HL-60 (cell line): ENCODE measurements around the gene DISP3.

ENCODE experiments used
- DNase-seq, 2 experiments: peaks; one replicate each; pipeline ENCODE4 v3.0.0-alpha.2; 2010 to 2020; ENCODE audit warnings: low read depth in 1 of 2, low spot score in 1 of 2
- H3K27ac ChIP-seq: fragments of 250-450 bp; sonication (Bioruptor Pico); replicated peaks from 2 replicates; pipeline ENCODE4 v1.5.1; 2020; ENCODE audit warnings: mild to moderate bottlenecking, moderate library complexity
- H3K27me3 ChIP-seq: fragments of 250-450 bp; sonication (Bioruptor Pico); 2 replicates; pipeline ENCODE4 v1.5.1; 2021; ENCODE audit warnings: mild to moderate bottlenecking, moderate library complexity; ENCODE audit not compliant: insufficient read depth, poor library complexity, severe bottlenecking
- H3K4me3 ChIP-seq: replicated peaks from 2 replicates; pipeline ENCODE4 v1.5.1; 2011; ENCODE audit warnings: mild to moderate bottlenecking, control low read depth, low read length; ENCODE audit not compliant: insufficient read depth
- GABPA ChIP-seq: IDR thresholded peaks from 2 replicates; pipeline ENCODE4 v1.6.1; 2012; ENCODE audit warnings: low read depth
- POLR2AphosphoS5 ChIP-seq: IDR thresholded peaks from 2 replicates; pipeline ENCODE4 v1.6.1; 2012; ENCODE audit warnings: low read depth
- REST ChIP-seq: IDR thresholded peaks from 2 replicates; pipeline ENCODE4 v1.6.1; 2012; ENCODE audit warnings: low read depth; ENCODE audit not compliant: insufficient replicate concordance
- SPI1 ChIP-seq: IDR thresholded peaks from 2 replicates; pipeline ENCODE4 v1.6.1; 2012; ENCODE audit warnings: low read depth, mild to moderate bottlenecking, borderline replicate concordance
- TF ChIP-seq, protein P1 (sequence below): IDR thresholded peaks from one replicate; pipeline ENCODE4 v1.5.1; 2011; ENCODE audit warnings: low read length, control low read depth, inconsistent platforms; ENCODE audit not compliant: insufficient read depth

Gene DISP3

DNA sequence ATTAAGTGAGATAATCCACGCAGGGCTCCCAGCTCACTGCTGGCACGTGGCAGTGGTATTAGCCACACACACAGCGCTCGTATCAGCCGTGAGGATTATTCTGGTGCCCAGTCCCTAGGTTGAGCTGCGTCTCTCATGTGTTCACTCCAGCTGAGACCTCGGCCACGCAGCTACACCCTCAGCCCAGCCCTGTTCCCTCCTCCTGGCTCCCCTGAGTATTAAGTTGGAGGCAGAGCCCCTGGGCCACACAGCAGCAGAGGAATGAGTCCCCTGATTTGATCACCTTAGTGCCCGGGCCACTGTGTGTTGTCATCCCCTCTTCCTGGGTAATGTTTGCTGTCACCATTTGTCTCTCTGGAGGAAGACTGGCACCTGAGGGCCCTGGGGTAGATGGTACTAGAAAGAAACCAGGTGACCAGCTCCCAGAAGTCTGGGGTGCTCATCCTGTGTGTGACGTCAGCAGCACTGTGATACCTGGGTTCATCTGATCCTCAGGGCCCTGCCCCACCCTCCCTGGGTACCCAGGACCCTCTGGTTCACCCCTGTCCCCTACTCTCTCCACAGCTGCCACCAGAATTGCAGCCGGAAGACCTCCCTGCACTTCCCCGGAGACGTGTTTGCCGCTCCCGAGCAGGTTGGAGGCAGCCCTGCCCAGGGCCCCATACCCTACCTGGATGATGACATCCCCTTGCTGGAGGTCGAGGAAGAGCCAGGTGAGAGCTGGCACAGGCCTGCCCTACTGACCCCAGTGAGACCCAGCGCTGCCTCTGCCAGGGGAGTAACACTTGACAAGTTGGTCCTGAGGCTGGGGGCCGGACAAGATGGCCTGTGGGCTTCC is 40.1 kb downstream of the DISP3 start:
- TF ChIP-seq GABPA, result no peak
- TF ChIP-seq, protein P1, sequence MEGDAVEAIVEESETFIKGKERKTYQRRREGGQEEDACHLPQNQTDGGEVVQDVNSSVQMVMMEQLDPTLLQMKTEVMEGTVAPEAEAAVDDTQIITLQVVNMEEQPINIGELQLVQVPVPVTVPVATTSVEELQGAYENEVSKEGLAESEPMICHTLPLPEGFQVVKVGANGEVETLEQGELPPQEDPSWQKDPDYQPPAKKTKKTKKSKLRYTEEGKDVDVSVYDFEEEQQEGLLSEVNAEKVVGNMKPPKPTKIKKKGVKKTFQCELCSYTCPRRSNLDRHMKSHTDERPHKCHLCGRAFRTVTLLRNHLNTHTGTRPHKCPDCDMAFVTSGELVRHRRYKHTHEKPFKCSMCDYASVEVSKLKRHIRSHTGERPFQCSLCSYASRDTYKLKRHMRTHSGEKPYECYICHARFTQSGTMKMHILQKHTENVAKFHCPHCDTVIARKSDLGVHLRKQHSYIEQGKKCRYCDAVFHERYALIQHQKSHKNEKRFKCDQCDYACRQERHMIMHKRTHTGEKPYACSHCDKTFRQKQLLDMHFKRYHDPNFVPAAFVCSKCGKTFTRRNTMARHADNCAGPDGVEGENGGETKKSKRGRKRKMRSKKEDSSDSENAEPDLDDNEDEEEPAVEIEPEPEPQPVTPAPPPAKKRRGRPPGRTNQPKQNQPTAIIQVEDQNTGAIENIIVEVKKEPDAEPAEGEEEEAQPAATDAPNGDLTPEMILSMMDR, result no peak
- TF ChIP-seq POLR2AphosphoS5, result no peak
- TF ChIP-seq SPI1, result no peak
- TF ChIP-seq REST, result no peak
- H3K27me3 ChIP-seq, result no peaks in the 10 kb centered on the region
- no peak overlapping the region for H3K27ac ChIP-seq
- no peak overlapping the region for H3K4me3 ChIP-seq
- DNase-seq, result no peak

GRCh38 chr1:11519629-11520031 is 40.7 kb downstream of the DISP3 start:
- H3K4me3 ChIP-seq, result no peak overlapping the region

More at GRCh38 chr1:11519629-11520031, 40.7 kb downstream of the DISP3 start:
- DNase-seq, result no peak
- H3K27me3 ChIP-seq, result no peaks in the 10 kb centered on the region
- TF ChIP-seq, protein P1, result no peak
- TF ChIP-seq GABPA, result no peak
- TF ChIP-seq REST, result no peak
- TF ChIP-seq SPI1, result no peak
- no peak for TF ChIP-seq POLR2AphosphoS5
- H3K27ac ChIP-seq, result no peak overlapping the region
